ENCODE measurements around the gene PSMB8.
"Not testable (repeated sequence)": the region's sequence is repeated elsewhere in the genome, so short reads cannot be mapped to it uniquely, and the experiment has no call there.

Gene PSMB8

DNA sequence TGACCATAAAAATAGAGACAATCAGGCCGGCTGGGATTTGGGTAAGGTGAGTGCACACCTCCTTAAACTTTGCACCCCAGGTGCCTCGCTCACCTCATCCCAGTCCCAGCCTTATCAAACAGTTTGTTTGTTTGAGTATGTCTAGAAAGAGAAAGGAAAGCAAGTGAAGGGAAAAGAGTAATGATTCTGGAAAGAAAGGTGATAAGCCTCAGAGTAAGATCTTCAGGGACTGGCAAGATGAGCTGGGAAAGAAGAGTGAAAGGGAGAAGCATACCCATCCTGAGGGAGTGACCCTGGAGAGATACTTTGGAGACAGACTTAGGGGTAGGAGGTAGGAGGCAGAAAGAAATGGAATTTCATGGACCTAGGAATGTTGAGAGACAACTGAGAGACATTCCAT lies 7.0 kb downstream of the PSMB8 start:
- no peak for DNase-seq (ENCODE audit: low spot score)

GRCh38 chr6:32835167-32835893 lies 8.5 kb downstream of the PSMB8 start:
- no peak for DNase-seq (ENCODE audit: low spot score)

- DNase-seq (ENCODE audit: low spot score) = no peak
These were observed 10.2 kb downstream of the PSMB8 start for GRCh38 chr6:32833664-32834063.

DNA sequence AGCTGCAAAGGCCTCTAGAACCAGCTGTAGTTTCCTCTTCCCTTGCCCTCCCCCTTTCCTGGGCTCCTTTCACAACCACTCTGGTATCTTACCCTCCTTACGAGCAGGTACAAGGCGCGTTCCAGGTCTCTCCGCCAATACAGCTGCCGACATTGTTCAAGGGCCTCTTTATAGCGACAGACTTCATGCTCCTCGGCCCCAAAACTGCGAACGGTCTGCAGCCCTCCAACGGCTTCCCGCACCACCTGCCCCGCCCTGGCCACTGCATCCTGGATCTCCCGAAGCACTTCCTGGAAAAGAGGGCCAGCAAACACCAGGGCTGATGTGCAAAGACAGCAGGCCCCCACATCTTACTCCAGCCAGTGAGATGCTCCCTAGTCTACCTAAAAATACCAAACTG lies 11.3 kb downstream of the PSMB8 start:
- DNase-seq (ENCODE audit: low spot score) = no peak

- DNase-seq (ENCODE audit: low spot score) = no peak
These were observed 12.9 kb downstream of the PSMB8 start for GRCh38 chr6:32830936-32831335.

- DNase-seq (ENCODE audit: low spot score) = no peak
These were observed 13.8 kb downstream of the PSMB8 start for GRCh38 chr6:32830017-32830416.

GRCh38 chr6:32829495-32829894 lies 14.4 kb downstream of the PSMB8 start:
- DNase-seq (ENCODE audit: low spot score) = no peak

- no peak for DNase-seq (ENCODE audit: low spot score)
These were observed 16.8 kb downstream of the PSMB8 start for GRCh38 chr6:32827025-32827424.

GRCh38 chr6:32825966-32826365 lies 17.9 kb downstream of the PSMB8 start:
- no peak for DNase-seq (ENCODE audit: low spot score)

DNA sequence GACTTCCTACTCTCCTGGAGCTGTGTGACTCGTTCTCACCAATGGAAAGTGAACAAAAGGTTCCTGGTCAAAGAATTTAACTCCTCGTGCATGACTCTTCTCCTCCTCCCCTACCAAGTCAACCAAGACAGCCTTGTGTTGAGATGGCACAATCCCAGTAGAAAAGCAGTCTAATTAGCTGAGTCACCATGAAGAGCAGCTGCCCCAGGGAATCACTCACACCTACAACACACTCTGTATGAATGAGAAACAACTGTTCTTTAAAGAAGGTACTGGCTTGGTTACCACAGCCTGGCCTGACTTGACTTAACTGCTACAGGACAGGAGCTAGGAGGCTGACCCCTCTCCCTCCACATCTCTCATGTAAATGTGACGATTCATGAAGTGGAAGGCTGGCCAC lies 24.1 kb downstream of the PSMB8 start:
- DNase-seq (ENCODE audit: low spot score) = no peak

- DNase-seq (ENCODE audit: low spot score) = no peak
These were observed 25.0 kb downstream of the PSMB8 start for GRCh38 chr6:32818867-32819266.

DNA sequence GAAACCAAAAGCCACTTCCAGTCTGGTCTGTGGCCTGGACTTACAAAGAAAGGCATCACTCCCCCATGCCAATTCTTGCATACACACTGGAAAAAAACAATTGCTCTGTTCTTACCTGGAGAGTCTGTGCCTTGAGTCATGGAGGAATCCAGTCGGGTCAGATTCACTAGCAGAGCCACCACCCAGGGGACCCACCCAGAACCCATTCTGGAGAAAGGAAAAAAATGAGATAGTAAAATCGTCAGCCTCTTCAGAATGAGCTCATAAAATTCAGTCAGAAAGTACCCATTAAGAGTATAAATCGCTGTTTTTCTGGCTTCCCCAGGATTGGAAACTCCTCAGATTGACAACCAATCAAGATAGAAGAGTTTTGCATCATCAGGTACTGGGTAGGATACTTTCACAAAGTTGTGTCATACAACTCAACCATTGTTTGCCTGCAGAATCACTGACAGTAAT lies 27.1 kb downstream of the PSMB8 start, which contains the start of gene HLA-DOB:
TSS of gene HLA-DOB (minus strand) at position 257 of the 459 bp plus-strand sequence. CDS start at position 206, 51 bp downstream.
- no peak for DNase-seq (ENCODE audit: low spot score)

- no peak for DNase-seq (ENCODE audit: low spot score)
These were observed 27.9 kb downstream of the PSMB8 start for GRCh38 chr6:32815996-32816395.

GRCh38 chr6:32815115-32815514 lies 28.7 kb downstream of the PSMB8 start:
- DNase-seq (ENCODE audit: low spot score) = no peak

DNA sequence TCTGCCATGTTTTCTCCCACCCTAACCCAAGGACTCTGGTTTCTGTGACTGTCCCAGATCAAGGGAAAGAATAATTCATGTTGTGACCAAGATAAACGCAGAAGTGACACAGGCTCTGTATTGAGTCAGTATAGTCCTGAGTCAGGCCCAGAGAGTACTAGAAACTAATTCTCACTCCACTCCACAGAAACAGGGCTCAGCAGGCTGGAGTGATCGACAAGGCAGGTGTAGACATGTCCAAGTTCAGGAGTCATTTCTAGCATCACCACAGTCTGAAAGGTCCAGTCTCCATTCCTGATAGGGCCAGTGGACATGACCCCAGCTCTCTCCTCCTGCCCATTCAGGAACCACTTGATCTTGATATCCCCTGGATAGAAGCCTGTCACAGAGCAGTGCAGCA lies 29.7 kb downstream of the PSMB8 start:
- no peak for DNase-seq (ENCODE audit: low spot score)

DNA sequence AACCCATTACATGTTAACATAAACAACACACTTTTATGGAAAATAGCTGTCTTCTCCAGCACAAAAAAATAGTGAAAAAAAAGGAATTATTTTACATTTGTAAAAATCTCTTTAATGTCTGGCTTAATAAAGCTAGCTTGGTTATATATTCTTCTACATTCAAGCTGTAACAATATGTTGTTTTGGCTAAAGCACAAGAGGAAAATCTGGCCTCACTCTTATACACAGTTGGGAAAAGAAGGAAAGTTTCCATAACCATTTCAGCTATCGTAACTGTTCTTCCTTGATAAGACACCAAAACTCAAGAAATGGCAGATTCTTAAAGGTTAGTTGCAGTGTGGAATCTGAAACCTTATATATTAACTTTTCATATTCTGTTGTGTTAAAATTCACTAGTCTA lies 34.7 kb downstream of the PSMB8 start:
- no peak for DNase-seq (ENCODE audit: low spot score)

GRCh38 chr6:32807020-32807580 lies 36.7 kb downstream of the PSMB8 start:
- no peak for DNase-seq (ENCODE audit: low spot score)

- DNase-seq (ENCODE audit: low spot score) = not testable (repeated sequence)
These were observed 38.4 kb downstream of the PSMB8 start for GRCh38 chr6:32805404-32805803.

DNA sequence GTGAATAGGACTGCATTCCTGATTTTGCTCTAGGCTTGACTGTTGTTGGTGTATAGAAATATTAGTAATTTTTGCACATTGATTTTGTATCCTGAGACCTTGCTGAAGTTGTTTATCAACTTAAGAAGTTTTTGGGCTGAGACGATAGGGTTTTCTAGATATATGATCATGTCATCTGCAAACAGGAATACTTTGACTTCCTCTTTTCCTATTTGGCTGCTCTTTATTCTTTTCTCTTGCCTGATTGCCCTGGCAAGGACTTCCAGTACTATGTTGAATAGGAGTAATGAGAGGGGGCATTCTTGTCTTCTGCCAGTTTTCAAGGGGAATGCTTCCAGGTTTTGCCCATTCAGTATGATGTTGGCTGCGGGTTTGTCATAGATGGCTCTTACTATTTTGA lies 40.4 kb downstream of the PSMB8 start:
- no peak for DNase-seq (ENCODE audit: low spot score)

GRCh38 chr6:32799740-32800139 lies 44.1 kb downstream of the PSMB8 start:
- no peak for DNase-seq (ENCODE audit: low spot score)

- no peak for DNase-seq (ENCODE audit: low spot score)
These were observed 44.7 kb downstream of the PSMB8 start for GRCh38 chr6:32799168-32799567.

GRCh38 chr6:32796848-32797776 lies 46.7 kb downstream of the PSMB8 start:
- DNase-seq (ENCODE audit: low spot score) = peak; percentile 83

DNA sequence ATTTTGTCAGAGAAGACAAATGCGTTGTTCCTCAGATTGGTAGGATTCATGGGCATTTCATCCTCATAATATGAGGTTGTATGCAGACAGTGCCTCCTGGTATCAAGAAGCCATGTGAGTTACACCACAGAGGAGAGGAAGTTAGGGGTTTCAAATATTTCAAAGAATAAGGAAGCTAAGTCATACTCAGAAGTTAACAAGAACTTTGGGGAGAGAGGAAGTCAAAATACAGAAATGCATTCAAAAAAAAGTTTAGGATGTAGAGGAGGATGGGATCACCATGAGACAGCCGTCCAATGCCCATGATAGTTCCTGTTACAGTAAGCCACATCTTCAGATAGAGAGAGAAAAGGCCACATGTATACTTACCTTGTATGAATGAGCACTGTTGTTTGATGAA lies 49.3 kb downstream of the PSMB8 start:
- DNase-seq (ENCODE audit: low spot score) = no peak
